ENCODE results near the gene ZFAND2B.

GRCh38 chr2:219218732-219219701 lies 12.4 kb downstream of the ZFAND2B start, which contains the start of gene ABCB6:
- TF ChIP-seq POLR2A (IDR thresholded peaks at IDR 0.05; ENCODE audit: low read depth, low read length), result peak; percentile 91
- peak; percentile 87 for TF ChIP-seq POLR2AphosphoS5 (IDR thresholded peaks at IDR 0.05; ENCODE audit: low read depth, low read length)
